ENCODE data around the gene CHD6. TPM values are rescaled to one million over a fixed set of nuclear protein-coding genes. Genes with fewer than 3 reads are reported as not detected.

CHD6 gene
- total and polyA plus RNA-seq, 2 experiments from 2014 or later = 12.6 to 24.9 TPM

DNA sequence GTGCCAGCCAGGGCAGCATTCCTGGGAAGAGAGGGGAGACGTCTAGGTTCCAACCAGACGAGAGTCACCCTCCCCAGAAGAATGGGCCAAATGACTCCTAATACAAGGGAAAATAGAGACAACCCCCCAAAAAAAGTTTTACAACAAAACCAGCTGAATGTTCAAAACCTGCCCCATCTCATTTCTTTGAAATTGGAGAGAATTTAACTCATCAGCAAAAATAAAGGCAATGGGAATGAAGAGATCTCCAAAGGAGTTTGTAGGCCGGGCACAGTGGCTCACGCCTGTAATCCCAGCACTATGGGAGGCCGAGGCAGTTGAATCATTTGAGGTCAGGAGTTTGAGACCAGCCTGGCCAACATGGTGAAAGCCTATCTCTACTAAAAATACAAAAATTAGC, 241.8 kb downstream of the CHD6 start:
- H3K27me3 ChIP-seq (replicated peaks; ENCODE audit: insufficient read depth) = peaks cover 36% of the 10 kb centered on the region
- no peaks in the 10 kb centered on the region for H3K9me2 ChIP-seq (ENCODE audit: insufficient read depth)
- no peaks in the 10 kb centered on the region for H3K9me3 ChIP-seq (ENCODE audit: low read depth)
- no peaks in the 10 kb centered on the region for H3F3A ChIP-seq (ENCODE audit: insufficient read depth)
- TF ChIP-seq EZH2 (IDR thresholded peaks at IDR 0.05; ENCODE audit: insufficient read depth, poor library complexity, severe bottlenecking) (no peak), EZH2phosphoT487 (IDR thresholded peaks at IDR 0.05; ENCODE audit: insufficient read depth, low read depth) (no peak)
- H3K4me1 ChIP-seq (ENCODE audit: insufficient read depth) = no peaks in the 10 kb centered on the region
- H2AFZ ChIP-seq = no peak overlapping the region
- no peak for DNase-seq
- no peaks in the 10 kb centered on the region for H3K79me2 ChIP-seq (ENCODE audit: insufficient read depth)
- H3K36me3 ChIP-seq (ENCODE audit: low read depth) = no peaks in the 10 kb centered on the region
- H3K4me3 ChIP-seq = no peak overlapping the region
- H3K27ac ChIP-seq = no peak overlapping the region
- H3K9ac ChIP-seq = no peak overlapping the region
- in situ Hi-C loops (cut with MboI) = no loop called here
- H3K4me2 ChIP-seq (ENCODE audit: unreplicated experiment) = no peak overlapping the region
- 58 to 70% methylated on average over 5 of the region's 5 CpGs for WGBS, 2 experiments (ENCODE audit: low coverage in 1 of 2, low lambda C conversion rate in 2 of 2, missing lambda C conversion rate in 2 of 2)
- no peaks in the 10 kb centered on the region for H4K20me1 ChIP-seq (ENCODE audit: insufficient read depth)

DNA sequence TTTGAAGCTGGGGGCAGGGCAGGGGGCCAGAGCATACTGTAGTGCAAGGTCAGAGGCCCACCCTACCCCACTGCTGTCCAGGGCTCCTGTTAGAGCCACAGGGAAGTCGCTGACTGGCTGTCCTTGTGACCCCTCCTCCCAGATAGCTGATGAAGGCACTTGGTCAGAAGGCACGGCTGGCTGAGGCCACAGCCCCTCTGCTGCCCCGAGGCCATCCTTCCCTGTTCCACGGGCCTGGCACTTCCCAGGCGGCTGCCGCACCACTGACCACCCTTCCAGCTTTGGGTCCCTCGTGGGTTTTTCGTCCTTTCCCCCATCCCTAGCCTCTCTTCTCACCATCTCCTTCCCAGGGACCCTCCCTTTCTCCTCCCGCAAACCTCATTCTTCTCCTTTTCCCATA, 242.3 kb downstream of the CHD6 start:
- Histone ChIP-seq H3K9me3 (ENCODE audit: low read depth) (no peaks in the 10 kb centered on the region), H3K4me2 (ENCODE audit: unreplicated experiment) (no peak overlapping the region), H3K36me3 (ENCODE audit: low read depth) (no peaks in the 10 kb centered on the region), H3K9me2 (ENCODE audit: insufficient read depth) (no peaks in the 10 kb centered on the region), H3K27ac (no peak overlapping the region), H3K27me3 (replicated peaks; ENCODE audit: insufficient read depth) (peaks cover 34% of the 10 kb centered on the region), H3K9ac (no peak overlapping the region), H3K79me2 (ENCODE audit: insufficient read depth) (no peaks in the 10 kb centered on the region), H4K20me1 (ENCODE audit: insufficient read depth) (no peaks in the 10 kb centered on the region), H3K4me3 (no peak overlapping the region), H3K4me1 (ENCODE audit: insufficient read depth) (no peaks in the 10 kb centered on the region), H3F3A (ENCODE audit: insufficient read depth) (no peaks in the 10 kb centered on the region), H2AFZ (no peak overlapping the region)
- no peak for DNase-seq
- TF ChIP-seq EZH2 (IDR thresholded peaks at IDR 0.05; ENCODE audit: insufficient read depth, poor library complexity, severe bottlenecking) (no peak), EZH2phosphoT487 (IDR thresholded peaks at IDR 0.05; ENCODE audit: insufficient read depth, low read depth) (no peak)
- WGBS, 2 experiments (ENCODE audit: low coverage in 1 of 2, low lambda C conversion rate in 2 of 2, missing lambda C conversion rate in 2 of 2) = 72 to 79% methylated on average over 8 to 9 of the region's 9 CpGs
- in situ Hi-C loops (cut with MboI) = no loop called here

DNA sequence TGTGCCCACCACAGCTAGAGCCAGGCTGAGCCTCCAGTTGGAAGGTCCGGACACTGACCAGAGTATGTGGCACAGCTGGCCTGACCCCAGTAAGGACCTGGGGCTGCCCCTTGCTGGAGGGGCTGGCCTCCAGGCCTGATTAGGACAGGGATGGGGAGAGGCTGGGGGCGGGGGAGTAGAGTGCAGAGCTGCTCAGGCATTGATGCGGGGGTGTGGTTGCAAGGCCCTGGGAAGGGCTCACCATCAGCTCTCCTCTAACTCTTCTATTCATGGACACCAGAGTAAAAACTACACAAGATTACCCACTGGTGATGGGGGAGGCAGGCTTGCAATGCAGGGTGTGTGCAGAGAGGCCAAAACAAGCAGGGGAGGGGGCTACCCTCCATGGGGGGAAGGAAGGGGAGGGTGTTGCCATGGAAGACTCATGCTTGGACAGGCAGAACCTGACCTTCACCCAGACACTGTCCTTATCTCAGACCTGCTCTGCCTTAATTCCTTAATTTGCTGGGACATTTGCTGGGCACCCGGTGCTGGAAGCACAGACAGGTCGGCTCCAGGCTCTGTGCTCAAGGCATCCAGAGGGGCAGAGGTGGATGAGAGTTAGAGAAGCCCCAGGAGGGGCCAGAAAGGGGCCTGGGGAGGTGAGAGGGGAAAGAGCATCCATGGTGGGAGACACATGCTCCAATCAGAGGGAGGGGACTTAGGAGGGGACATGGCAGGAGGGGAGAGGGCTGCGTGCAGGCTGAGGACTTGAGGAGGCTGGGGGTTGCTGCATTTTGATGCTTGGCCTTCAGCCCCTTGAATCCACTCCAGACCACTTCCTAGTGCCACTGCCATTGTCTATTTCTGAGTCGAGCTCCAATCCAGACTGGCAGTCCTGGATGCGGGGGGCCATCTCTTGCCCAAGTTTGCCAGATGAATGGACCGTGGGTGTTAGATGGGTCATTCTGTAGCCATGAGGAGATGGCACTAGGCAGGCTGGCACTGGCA, 244.0 kb downstream of the CHD6 start:
- no peak for TF ChIP-seq EZH2 (IDR thresholded peaks at IDR 0.05; ENCODE audit: insufficient read depth, poor library complexity, severe bottlenecking)
- TF ChIP-seq EZH2phosphoT487 (IDR thresholded peaks at IDR 0.05; ENCODE audit: insufficient read depth, low read depth) = no peak
- Histone ChIP-seq H3K9ac (no peak overlapping the region), H2AFZ (no peak overlapping the region), H3K9me2 (ENCODE audit: insufficient read depth) (no peaks in the 10 kb centered on the region), H3K4me2 (ENCODE audit: unreplicated experiment) (no peak overlapping the region), H3K4me3 (no peak overlapping the region), H3K4me1 (ENCODE audit: insufficient read depth) (no peaks in the 10 kb centered on the region), H3K27ac (no peak overlapping the region), H3K27me3 (replicated peaks; ENCODE audit: insufficient read depth) (peaks cover 17% of the 10 kb centered on the region), H4K20me1 (ENCODE audit: insufficient read depth) (no peaks in the 10 kb centered on the region), H3K79me2 (ENCODE audit: insufficient read depth) (no peaks in the 10 kb centered on the region), H3K9me3 (ENCODE audit: low read depth) (no peaks in the 10 kb centered on the region), H3F3A (ENCODE audit: insufficient read depth) (no peaks in the 10 kb centered on the region), H3K36me3 (ENCODE audit: low read depth) (no peaks in the 10 kb centered on the region)
- in situ Hi-C loops (cut with MboI) = no loop called here
- WGBS, 2 experiments (ENCODE audit: low coverage in 1 of 2, low lambda C conversion rate in 2 of 2, missing lambda C conversion rate in 2 of 2) = 40 to 54% methylated on average over 8 to 9 of the region's 9 CpGs
- DNase-seq = no peak

DNA sequence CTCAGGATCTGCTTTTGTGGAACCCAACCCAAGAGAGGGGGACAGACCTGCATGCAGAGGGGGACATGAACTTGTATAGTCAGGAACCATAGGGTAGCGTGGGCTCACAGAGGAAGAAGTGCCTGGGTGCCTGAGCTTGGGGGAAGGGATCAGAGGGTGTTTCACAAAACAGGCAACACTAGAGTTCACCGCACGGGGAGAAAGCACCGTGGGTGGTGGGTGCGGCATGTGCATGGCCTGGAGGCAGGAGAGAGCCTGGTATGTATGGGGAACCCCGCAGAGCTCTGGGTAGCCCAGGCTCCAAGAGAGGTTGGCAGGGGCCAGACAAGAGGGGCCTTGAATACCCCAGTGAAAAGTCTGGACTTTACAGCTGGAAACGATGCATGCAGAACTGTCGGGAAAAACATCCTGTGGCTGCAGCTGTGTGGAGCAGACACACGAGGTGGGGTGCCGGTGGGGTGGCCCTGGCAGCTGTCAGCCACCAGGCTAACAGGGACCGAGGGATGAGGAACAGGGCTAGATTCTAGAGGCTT, 244.9 kb downstream of the CHD6 start:
- Histone ChIP-seq H3K36me3 (ENCODE audit: low read depth) (no peaks in the 10 kb centered on the region), H3F3A (ENCODE audit: insufficient read depth) (no peaks in the 10 kb centered on the region), H3K9me2 (ENCODE audit: insufficient read depth) (no peaks in the 10 kb centered on the region), H3K4me1 (ENCODE audit: insufficient read depth) (no peaks in the 10 kb centered on the region), H3K9ac (no peak overlapping the region), H3K27me3 (replicated peaks; ENCODE audit: insufficient read depth) (peaks cover 13% of the 10 kb centered on the region), H4K20me1 (ENCODE audit: insufficient read depth) (no peaks in the 10 kb centered on the region), H3K79me2 (ENCODE audit: insufficient read depth) (no peaks in the 10 kb centered on the region), H3K4me3 (no peak overlapping the region), H3K4me2 (ENCODE audit: unreplicated experiment) (no peak overlapping the region), H3K9me3 (ENCODE audit: low read depth) (no peaks in the 10 kb centered on the region), H2AFZ (no peak overlapping the region), H3K27ac (no peak overlapping the region)
- TF ChIP-seq EZH2 (IDR thresholded peaks at IDR 0.05; ENCODE audit: insufficient read depth, poor library complexity, severe bottlenecking) = no peak
- TF ChIP-seq EZH2phosphoT487 (IDR thresholded peaks at IDR 0.05; ENCODE audit: insufficient read depth, low read depth) = no peak
- in situ Hi-C loops (cut with MboI) = no loop called here
- DNase-seq = no peak
- 57 to 61% methylated on average over 10 to 11 of the region's 11 CpGs for WGBS, 2 experiments (ENCODE audit: low coverage in 1 of 2, low lambda C conversion rate in 2 of 2, missing lambda C conversion rate in 2 of 2)
